Activated T-cell treated with anti-CD3 and anti-CD28 coated beads, Interleukin-2, amount 50 U/mL, for 24 hours (primary cell): ENCODE measurements around the gene INSIG1.

Experiments used
- DNase-seq: peaks from one replicate; pipeline ENCODE4 v3.0.0-alpha.2; 2020
- H3K27ac Mint-ChIP-seq: 2 replicates; pipeline ENCODE4 v1.8.0; 2020; ENCODE audit warnings: mild to moderate bottlenecking, mixed read lengths
- H3K27me3 Mint-ChIP-seq: 2 replicates; pipeline ENCODE4 v1.8.0; 2020; ENCODE audit warnings: mixed read lengths
- H3K36me3 Mint-ChIP-seq: 2 replicates; pipeline ENCODE4 v1.8.0; 2020; ENCODE audit warnings: low read depth, mixed read lengths
- H3K4me1 Mint-ChIP-seq: 2 replicates; pipeline ENCODE4 v1.8.0; 2020; ENCODE audit warnings: low read depth, mixed read lengths
- H3K4me3 Mint-ChIP-seq: 2 replicates; pipeline ENCODE4 v1.8.0; 2020; ENCODE audit warnings: mild to moderate bottlenecking, moderate library complexity, mixed read lengths
- H3K9me3 Mint-ChIP-seq: 2 replicates; pipeline ENCODE4 v1.8.0; 2020; ENCODE audit warnings: mixed read lengths

INSIG1 gene

GRCh38 chr7:155276042-155276799, 21.5 kb upstream of the INSIG1 start:
- Mint-ChIP-seq H3K4me3 (no peak overlapping the region), H3K27ac (no peak overlapping the region), H3K9me3 (no peaks in the 10 kb centered on the region), H3K36me3 (no peaks in the 10 kb centered on the region), H3K4me1 (peaks cover 14% of the 10 kb centered on the region), H3K27me3 (peaks cover 35% of the 10 kb centered on the region)
- no peak for DNase-seq

- Mint-ChIP-seq H3K27me3 (peaks cover 31% of the 10 kb centered on the region), H3K27ac (no peak overlapping the region), H3K4me1 (peaks cover 19% of the 10 kb centered on the region)
Observed at GRCh38 chr7:155276800-155277375, 20.8 kb upstream of the INSIG1 start.

GRCh38 chr7:155277385-155277994, 20.2 kb upstream of the INSIG1 start:
- peaks cover 21% of the 10 kb centered on the region for H3K4me1 Mint-ChIP-seq
- DNase-seq: no peak
- H3K4me3 Mint-ChIP-seq: no peak overlapping the region
- H3K9me3 Mint-ChIP-seq: no peaks in the 10 kb centered on the region
- peaks cover 29% of the 10 kb centered on the region for H3K27me3 Mint-ChIP-seq
- no peak overlapping the region for H3K27ac Mint-ChIP-seq
- no peaks in the 10 kb centered on the region for H3K36me3 Mint-ChIP-seq

More at GRCh38 chr7:155276800-155277375, 20.8 kb upstream of the INSIG1 start:
- DNase-seq: no peak
- no peaks in the 10 kb centered on the region for H3K36me3 Mint-ChIP-seq
- H3K9me3 Mint-ChIP-seq: no peaks in the 10 kb centered on the region
- no peak overlapping the region for H3K4me3 Mint-ChIP-seq

- Mint-ChIP-seq H3K4me3 (no peak overlapping the region), H3K4me1 (peaks cover 32% of the 10 kb centered on the region), H3K36me3 (no peaks in the 10 kb centered on the region), H3K27ac (no peak overlapping the region), H3K27me3 (peaks cover 29% of the 10 kb centered on the region), H3K9me3 (no peaks in the 10 kb centered on the region)
- DNase-seq: no peak
Observed at GRCh38 chr7:155278921-155279320, 18.8 kb upstream of the INSIG1 start.

GRCh38 chr7:155279787-155280445, 17.8 kb upstream of the INSIG1 start:
- Mint-ChIP-seq H3K9me3 (no peaks in the 10 kb centered on the region), H3K4me1 (peaks cover 33% of the 10 kb centered on the region), H3K27ac (no peak overlapping the region), H3K36me3 (no peaks in the 10 kb centered on the region), H3K4me3 (no peak overlapping the region), H3K27me3 (peaks cover 30% of the 10 kb centered on the region)
- DNase-seq: no peak

- Mint-ChIP-seq H3K9me3 (no peaks in the 10 kb centered on the region), H3K27ac (peak overlapping the region; percentile 28), H3K4me1 (peaks cover 35% of the 10 kb centered on the region), H3K4me3 (no peak overlapping the region), H3K36me3 (no peaks in the 10 kb centered on the region), H3K27me3 (peaks cover 25% of the 10 kb centered on the region)
- DNase-seq: peak; percentile 44
Observed at GRCh38 chr7:155280446-155281397, 17.0 kb upstream of the INSIG1 start.

- Mint-ChIP-seq H3K9me3 (no peaks in the 10 kb centered on the region), H3K27ac (no peak overlapping the region), H3K27me3 (peaks cover 21% of the 10 kb centered on the region), H3K36me3 (no peaks in the 10 kb centered on the region), H3K4me1 (peaks cover 42% of the 10 kb centered on the region), H3K4me3 (no peak overlapping the region)
- no peak for DNase-seq
Observed at GRCh38 chr7:155281398-155281969, 16.2 kb upstream of the INSIG1 start.

- Mint-ChIP-seq H3K27me3 (peaks cover 21% of the 10 kb centered on the region), H3K4me3 (no peak overlapping the region), H3K36me3 (no peaks in the 10 kb centered on the region), H3K27ac (peak overlapping the region; percentile 11), H3K9me3 (no peaks in the 10 kb centered on the region), H3K4me1 (peaks cover 51% of the 10 kb centered on the region)
- no peak for DNase-seq
Observed at GRCh38 chr7:155282671-155283070, 15.0 kb upstream of the INSIG1 start.

- Mint-ChIP-seq H3K4me1 (peaks cover 50% of the 10 kb centered on the region), H3K27me3 (peaks cover 19% of the 10 kb centered on the region), H3K4me3 (no peak overlapping the region), H3K27ac (peak overlapping the region; percentile 11), H3K9me3 (no peaks in the 10 kb centered on the region), H3K36me3 (no peaks in the 10 kb centered on the region)
- DNase-seq: no peak
Observed at GRCh38 chr7:155283565-155284194, 14.0 kb upstream of the INSIG1 start.

GRCh38 chr7:155284496-155285274, 13.0 kb upstream of the INSIG1 start:
- no peak overlapping the region for H3K4me3 Mint-ChIP-seq
- H3K9me3 Mint-ChIP-seq: no peaks in the 10 kb centered on the region
- peaks cover 50% of the 10 kb centered on the region for H3K4me1 Mint-ChIP-seq
- no peak for DNase-seq
- H3K36me3 Mint-ChIP-seq: no peaks in the 10 kb centered on the region
- H3K27me3 Mint-ChIP-seq: peaks cover 11% of the 10 kb centered on the region
- peak overlapping the region; percentile 24 for H3K27ac Mint-ChIP-seq

GRCh38 chr7:155285423-155285822, 12.3 kb upstream of the INSIG1 start:
- DNase-seq: no peak
- Mint-ChIP-seq H3K9me3 (no peaks in the 10 kb centered on the region), H3K27ac (no peak overlapping the region), H3K4me1 (peaks cover 47% of the 10 kb centered on the region), H3K27me3 (peaks cover 5% of the 10 kb centered on the region), H3K4me3 (no peak overlapping the region), H3K36me3 (no peaks in the 10 kb centered on the region)

GRCh38 chr7:155285833-155286232, 11.8 kb upstream of the INSIG1 start:
- Mint-ChIP-seq H3K4me3 (no peak overlapping the region), H3K27ac (no peak overlapping the region)

GRCh38 chr7:155286686-155287085, 11.0 kb upstream of the INSIG1 start:
- no peaks in the 10 kb centered on the region for H3K36me3 Mint-ChIP-seq
- H3K27ac Mint-ChIP-seq: no peak overlapping the region
- DNase-seq: no peak
- H3K9me3 Mint-ChIP-seq: no peaks in the 10 kb centered on the region
- peaks cover 44% of the 10 kb centered on the region for H3K4me1 Mint-ChIP-seq
- H3K27me3 Mint-ChIP-seq: peaks cover 5% of the 10 kb centered on the region
- no peak overlapping the region for H3K4me3 Mint-ChIP-seq

More at GRCh38 chr7:155285833-155286232, 11.8 kb upstream of the INSIG1 start:
- Mint-ChIP-seq H3K27me3 (peaks cover 5% of the 10 kb centered on the region), H3K4me1 (peaks cover 44% of the 10 kb centered on the region), H3K9me3 (no peaks in the 10 kb centered on the region), H3K36me3 (no peaks in the 10 kb centered on the region)
- no peak for DNase-seq
